ENCODE measurements around the gene UBE2L3.

DNA sequence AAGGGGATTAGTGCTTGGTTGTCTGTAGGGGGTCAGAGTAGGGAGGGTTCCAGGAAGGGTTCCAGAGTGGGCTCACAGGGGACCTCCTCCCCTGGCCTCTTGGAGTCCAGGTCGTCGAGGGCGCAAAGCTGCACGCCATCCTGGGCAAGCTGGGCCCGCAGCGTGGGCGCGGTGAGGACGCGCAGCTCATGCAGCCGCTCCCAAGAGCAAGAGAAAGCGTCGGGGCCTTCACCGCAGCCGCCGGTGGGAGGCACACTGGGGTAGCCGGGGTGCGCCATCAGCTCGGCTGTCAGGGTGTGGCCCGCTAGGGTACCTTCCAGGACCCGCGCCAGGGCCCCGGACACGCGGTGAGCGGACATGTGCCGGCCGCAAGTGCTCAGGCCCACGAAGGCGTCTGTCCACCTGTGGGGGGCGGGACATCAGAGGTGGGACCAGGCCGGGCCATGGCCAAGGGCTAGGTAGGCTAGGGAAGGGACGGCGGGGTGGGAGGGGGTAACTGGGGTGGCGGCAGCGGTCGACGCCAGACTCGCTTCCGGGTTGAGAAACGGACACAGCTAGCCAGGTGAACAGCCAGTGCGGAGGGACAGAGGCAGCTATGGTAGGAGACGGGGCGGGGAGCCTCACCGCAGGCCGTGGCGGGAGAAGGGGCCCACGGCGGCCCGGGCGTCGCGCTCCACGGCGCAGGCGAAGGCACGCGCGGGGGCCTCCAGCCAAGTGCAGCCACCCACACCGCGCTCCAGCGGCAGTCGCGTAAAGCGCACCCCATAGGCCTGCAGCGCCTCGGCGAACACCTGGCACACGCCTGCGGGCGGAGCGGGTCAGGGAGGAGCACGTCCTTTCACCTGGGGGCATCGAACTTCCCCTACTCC lies 61.1 kb downstream of the UBE2L3 start:
- TF ChIP-seq, protein P1, sequence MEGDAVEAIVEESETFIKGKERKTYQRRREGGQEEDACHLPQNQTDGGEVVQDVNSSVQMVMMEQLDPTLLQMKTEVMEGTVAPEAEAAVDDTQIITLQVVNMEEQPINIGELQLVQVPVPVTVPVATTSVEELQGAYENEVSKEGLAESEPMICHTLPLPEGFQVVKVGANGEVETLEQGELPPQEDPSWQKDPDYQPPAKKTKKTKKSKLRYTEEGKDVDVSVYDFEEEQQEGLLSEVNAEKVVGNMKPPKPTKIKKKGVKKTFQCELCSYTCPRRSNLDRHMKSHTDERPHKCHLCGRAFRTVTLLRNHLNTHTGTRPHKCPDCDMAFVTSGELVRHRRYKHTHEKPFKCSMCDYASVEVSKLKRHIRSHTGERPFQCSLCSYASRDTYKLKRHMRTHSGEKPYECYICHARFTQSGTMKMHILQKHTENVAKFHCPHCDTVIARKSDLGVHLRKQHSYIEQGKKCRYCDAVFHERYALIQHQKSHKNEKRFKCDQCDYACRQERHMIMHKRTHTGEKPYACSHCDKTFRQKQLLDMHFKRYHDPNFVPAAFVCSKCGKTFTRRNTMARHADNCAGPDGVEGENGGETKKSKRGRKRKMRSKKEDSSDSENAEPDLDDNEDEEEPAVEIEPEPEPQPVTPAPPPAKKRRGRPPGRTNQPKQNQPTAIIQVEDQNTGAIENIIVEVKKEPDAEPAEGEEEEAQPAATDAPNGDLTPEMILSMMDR (IDR thresholded peaks at IDR 0.05), result peak in 1 of 7 experiments; percentile 20
- TF ChIP-seq EP300 (IDR thresholded peaks at IDR 0.05), result no peak
- TF ChIP-seq POLR2A (IDR thresholded peaks at IDR 0.05), result no peak

Measured in stomach (tissue), 4 donors.